ENCODE results near the gene CCDC68. TPM values are rescaled to one million over a fixed set of nuclear protein-coding genes. Genes with fewer than 3 reads are reported as not detected.
A peak's percentile ranks its signal among the peaks of the same experiment; 100 is the strongest.

The CCDC68 gene
- total and polyA plus RNA-seq, 2 of the 13 experiments (the other 11 are each of a cell fraction or from before 2014, with no cell fraction given): 4.6 to 13.3 TPM

- TF ChIP-seq ZNF883 (CRISPR knock-in tag; IDR thresholded peaks at IDR 0.05; ENCODE audit: not compliant biosample characterization): no peak
- peak; percentile 87; the same call in 1 of the 2 replicates for TF ChIP-seq ARID3A (IDR thresholded peaks at IDR 0.05; ENCODE audit: low read depth, low read length)
- no peak for TF ChIP-seq JUND (CRISPR knock-in tag; IDR thresholded peaks at IDR 0.05)
- TF ChIP-seq TRIM24 (CRISPR knock-in tag; IDR thresholded peaks at IDR 0.05): no peak
- TF ChIP-seq ATM (IDR thresholded peaks at IDR 0.05; ENCODE audit: borderline replicate concordance): no peak
- TF ChIP-seq TAF1 (CRISPR knock-in tag; IDR thresholded peaks at IDR 0.05): no peak
- TF ChIP-seq, protein P1, sequence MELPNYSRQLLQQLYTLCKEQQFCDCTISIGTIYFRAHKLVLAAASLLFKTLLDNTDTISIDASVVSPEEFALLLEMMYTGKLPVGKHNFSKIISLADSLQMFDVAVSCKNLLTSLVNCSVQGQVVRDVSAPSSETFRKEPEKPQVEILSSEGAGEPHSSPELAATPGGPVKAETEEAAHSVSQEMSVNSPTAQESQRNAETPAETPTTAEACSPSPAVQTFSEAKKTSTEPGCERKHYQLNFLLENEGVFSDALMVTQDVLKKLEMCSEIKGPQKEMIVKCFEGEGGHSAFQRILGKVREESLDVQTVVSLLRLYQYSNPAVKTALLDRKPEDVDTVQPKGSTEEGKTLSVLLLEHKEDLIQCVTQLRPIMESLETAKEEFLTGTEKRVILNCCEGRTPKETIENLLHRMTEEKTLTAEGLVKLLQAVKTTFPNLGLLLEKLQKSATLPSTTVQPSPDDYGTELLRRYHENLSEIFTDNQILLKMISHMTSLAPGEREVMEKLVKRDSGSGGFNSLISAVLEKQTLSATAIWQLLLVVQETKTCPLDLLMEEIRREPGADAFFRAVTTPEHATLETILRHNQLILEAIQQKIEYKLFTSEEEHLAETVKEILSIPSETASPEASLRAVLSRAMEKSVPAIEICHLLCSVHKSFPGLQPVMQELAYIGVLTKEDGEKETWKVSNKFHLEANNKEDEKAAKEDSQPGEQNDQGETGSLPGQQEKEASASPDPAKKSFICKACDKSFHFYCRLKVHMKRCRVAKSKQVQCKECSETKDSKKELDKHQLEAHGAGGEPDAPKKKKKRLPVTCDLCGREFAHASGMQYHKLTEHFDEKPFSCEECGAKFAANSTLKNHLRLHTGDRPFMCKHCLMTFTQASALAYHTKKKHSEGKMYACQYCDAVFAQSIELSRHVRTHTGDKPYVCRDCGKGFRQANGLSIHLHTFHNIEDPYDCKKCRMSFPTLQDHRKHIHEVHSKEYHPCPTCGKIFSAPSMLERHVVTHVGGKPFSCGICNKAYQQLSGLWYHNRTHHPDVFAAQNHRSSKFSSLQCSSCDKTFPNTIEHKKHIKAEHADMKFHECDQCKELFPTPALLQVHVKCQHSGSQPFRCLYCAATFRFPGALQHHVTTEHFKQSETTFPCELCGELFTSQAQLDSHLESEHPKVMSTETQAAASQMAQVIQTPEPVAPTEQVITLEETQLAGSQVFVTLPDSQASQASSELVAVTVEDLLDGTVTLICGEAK (IDR thresholded peaks at IDR 0.05): no peak
- TF ChIP-seq, protein P1 (CRISPR knock-in tag; IDR thresholded peaks at IDR 0.05): no peak; the same call in 1 of the 2 replicates
- TF ChIP-seq NR3C1 (CRISPR knock-in tag; IDR thresholded peaks at IDR 0.05): no peak
- TF ChIP-seq, protein P2, sequence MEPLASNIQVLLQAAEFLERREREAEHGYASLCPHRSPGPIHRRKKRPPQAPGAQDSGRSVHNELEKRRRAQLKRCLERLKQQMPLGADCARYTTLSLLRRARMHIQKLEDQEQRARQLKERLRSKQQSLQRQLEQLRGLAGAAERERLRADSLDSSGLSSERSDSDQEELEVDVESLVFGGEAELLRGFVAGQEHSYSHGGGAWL (CRISPR knock-in tag; IDR thresholded peaks at IDR 0.05): no peak
- TF ChIP-seq, protein P3, sequence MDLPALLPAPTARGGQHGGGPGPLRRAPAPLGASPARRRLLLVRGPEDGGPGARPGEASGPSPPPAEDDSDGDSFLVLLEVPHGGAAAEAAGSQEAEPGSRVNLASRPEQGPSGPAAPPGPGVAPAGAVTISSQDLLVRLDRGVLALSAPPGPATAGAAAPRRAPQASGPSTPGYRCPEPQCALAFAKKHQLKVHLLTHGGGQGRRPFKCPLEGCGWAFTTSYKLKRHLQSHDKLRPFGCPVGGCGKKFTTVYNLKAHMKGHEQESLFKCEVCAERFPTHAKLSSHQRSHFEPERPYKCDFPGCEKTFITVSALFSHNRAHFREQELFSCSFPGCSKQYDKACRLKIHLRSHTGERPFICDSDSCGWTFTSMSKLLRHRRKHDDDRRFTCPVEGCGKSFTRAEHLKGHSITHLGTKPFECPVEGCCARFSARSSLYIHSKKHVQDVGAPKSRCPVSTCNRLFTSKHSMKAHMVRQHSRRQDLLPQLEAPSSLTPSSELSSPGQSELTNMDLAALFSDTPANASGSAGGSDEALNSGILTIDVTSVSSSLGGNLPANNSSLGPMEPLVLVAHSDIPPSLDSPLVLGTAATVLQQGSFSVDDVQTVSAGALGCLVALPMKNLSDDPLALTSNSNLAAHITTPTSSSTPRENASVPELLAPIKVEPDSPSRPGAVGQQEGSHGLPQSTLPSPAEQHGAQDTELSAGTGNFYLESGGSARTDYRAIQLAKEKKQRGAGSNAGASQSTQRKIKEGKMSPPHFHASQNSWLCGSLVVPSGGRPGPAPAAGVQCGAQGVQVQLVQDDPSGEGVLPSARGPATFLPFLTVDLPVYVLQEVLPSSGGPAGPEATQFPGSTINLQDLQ (CRISPR knock-in tag; IDR thresholded peaks at IDR 0.05): no peak
- TF ChIP-seq DR1 (CRISPR knock-in tag; IDR thresholded peaks at IDR 0.05): no peak
- no peak for TF ChIP-seq ZNF674 (CRISPR knock-in tag; IDR thresholded peaks at IDR 0.05; ENCODE audit: low read depth)
- TF ChIP-seq, protein P4, sequence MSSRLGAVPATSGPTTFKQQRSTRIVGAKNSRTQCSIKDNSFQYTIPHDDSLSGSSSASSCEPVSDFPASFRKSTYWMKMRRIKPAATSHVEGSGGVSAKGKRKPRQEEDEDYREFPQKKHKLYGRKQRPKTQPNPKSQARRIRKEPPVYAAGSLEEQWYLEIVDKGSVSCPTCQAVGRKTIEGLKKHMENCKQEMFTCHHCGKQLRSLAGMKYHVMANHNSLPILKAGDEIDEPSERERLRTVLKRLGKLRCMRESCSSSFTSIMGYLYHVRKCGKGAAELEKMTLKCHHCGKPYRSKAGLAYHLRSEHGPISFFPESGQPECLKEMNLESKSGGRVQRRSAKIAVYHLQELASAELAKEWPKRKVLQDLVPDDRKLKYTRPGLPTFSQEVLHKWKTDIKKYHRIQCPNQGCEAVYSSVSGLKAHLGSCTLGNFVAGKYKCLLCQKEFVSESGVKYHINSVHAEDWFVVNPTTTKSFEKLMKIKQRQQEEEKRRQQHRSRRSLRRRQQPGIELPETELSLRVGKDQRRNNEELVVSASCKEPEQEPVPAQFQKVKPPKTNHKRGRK (CRISPR knock-in tag; IDR thresholded peaks at IDR 0.05): no peak
- no peak for TF ChIP-seq ZNF274 (CRISPR knock-in tag; IDR thresholded peaks at IDR 0.05)
Measured at GRCh38 chr18:54946149-54946581, 13.1 kb downstream of the CCDC68 start (continued).

Measured in HepG2 (cell line).